GM19099 (cell line): Measurements from ENCODE around the gene NR2F1-AS1.

Experiments used
- POLR2A ChIP-seq: IDR thresholded peaks from 3 replicates; pipeline ENCODE4 v1.6.1; 2011; ENCODE audit warnings: low read depth; ENCODE audit not compliant: insufficient read length; ENCODE audit errors: extremely low read depth

The NR2F1-AS1 gene

DNA sequence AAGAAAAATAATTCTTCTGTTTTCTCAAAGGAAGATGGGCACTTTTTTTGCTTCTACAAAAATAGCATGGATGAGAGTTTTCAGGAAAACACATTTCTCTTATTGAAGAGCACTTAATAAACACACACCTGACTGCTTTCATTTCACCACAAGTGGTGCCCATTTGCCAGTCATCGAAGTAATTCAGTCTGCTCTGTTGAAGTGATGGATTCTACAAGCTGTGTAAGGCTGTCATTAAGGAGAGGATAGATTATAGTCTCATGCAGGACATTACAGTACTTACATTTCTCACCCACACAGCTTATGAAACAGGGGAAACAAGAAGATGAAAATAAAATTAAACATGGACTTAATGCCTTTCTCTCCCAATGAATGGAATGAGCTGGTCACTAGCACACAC lies 165.2 kb downstream of the NR2F1-AS1 start:
- TF ChIP-seq POLR2A = no peak

DNA sequence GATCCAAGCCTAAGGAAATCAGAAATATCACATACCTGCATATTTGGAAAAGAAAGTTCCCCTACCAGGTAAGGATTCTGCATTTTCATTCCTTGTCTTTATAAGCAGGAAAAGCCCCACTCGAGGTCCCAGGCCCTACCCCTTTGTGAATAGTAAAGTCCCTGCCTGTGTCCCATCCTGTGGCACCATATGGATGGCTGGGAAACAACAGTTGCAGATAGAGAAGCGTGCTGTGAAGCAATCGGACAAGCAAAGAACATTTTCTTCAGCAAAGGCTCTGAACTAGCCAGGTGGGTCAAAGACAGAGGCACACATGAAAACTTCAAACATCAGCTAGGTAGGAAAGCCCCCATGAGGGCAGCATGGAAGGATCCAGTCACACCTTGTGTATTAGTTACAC lies 169.3 kb downstream of the NR2F1-AS1 start:
- no peak for TF ChIP-seq POLR2A

DNA sequence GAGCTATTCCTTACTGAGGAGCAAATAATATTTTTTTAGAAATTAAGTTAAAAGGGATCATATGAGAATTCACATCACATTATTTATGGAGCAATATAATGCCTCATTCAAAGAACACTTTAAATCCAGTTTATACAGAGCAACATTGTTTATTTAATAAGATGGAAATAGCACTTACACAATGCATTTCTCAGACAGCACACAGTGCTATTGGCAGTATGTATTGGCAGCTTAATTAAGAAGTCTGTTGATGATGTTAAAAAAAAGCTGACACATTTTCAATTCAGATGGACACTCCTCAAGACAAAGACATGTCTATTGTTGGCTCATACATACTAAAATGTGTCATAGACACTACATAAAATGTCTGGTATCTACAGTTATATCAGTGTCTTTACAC lies 171.3 kb downstream of the NR2F1-AS1 start:
- no peak for TF ChIP-seq POLR2A

DNA sequence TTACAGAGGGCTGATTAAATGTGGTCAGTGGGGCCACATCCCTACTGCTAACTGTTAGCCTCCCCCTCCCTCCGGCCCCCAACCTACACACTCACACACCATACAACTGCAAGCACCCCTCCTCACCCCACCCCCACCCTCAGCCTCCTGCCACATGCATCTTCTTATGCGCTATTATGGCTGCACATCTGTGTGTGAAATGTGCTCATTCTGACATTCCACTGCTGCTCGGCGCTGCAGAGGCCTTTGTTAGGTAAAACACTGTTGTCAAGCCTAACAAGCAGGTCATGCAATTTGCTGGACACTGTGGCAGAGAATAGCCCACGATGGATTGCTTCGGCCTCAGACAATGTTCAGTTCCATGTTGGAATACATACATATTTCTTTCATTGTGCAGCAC lies 173.6 kb downstream of the NR2F1-AS1 start:
- no peak for TF ChIP-seq POLR2A

DNA sequence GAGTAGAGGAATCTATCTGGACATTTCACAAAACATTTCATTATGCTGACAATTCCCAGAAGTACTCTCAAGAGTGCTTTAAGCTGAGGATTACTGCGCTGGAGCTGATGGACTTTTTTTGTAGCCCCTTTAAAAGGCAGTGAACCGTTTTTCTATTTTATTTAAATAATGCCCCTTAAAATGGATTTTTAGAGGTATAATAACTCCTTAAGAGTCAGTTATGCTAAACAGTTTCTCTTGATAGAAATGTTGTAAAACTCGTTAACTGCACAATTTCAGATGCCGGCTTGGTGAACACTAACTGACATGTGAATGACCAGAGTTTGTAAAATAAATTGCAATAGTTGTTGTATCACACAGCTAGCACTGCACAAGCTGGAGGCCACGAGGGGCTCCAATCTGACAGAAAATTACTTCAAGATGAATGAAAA lies 174.0 kb downstream of the NR2F1-AS1 start:
- no peak for TF ChIP-seq POLR2A

DNA sequence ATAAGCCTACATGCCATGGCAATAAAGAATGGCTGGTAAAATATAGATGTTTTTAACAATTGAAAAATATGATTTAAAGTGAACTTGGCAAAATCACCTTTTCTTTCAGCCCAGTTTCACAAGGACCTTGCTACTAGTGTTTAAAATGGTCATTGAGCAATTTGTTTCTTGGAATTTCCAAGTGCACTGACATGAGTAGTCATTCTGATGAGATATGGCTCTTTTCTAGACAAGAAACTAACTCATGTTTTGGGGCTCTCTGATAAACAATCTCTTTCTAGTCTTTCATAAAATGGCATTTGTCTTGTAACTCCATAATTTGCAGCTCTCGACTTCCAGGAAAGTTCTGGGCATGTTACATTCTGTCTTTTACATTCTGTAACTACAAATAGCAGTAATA lies 176.8 kb downstream of the NR2F1-AS1 start:
- TF ChIP-seq POLR2A = no peak

DNA sequence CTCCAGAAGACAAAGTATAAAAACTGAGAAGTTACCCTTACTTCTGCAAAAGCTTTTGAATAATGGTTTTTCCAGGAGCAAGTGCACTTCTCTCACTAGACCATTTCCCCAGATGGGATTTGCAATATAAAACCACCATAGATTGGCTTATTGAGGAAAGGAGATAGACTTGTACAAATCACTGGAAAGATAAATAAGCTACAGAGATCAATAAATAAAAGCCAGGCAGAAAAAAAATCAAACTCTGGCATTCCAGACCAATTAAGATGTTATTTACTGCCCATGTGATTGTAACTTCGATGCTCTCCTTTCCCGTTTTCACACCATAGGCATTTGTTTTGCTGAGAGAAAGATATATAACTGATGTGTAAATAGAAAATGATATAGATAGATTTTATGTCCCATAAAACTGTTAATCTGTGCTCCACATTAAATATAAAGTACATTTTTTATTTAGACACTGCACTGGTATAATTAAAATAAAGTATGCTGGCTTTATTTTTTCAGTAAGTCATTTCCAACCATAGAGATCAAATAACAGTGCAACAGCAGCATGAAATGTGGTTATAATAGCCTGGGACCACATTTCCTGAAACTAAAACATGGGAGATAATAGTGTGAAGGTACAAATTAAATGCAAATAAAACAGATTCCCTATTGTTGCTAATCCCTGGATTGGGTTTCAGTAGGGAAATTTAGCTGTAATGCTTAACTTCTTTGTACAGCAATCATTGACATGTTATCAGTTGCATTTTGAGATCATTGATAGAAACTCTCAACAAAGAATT lies 177.7 kb downstream of the NR2F1-AS1 start:
- no peak for TF ChIP-seq POLR2A

DNA sequence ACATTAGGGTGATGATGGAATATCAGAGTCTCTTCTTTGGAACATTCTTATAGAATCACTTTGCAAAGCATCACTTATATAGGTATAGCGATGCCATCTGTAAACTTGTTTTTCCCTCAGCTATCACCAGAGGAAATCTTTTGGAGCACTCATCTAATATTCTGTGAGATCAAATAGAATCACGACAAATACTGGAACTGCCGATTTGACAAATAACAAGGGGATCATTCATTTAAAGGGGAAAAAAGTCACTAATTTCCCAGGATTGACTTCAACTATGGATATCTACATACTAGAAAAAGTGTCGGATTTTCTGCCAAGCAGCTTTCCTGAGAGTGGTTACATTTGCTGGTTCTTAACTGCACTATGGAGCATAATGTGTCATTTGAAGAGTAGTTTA lies 178.6 kb downstream of the NR2F1-AS1 start:
- TF ChIP-seq POLR2A = no peak

DNA sequence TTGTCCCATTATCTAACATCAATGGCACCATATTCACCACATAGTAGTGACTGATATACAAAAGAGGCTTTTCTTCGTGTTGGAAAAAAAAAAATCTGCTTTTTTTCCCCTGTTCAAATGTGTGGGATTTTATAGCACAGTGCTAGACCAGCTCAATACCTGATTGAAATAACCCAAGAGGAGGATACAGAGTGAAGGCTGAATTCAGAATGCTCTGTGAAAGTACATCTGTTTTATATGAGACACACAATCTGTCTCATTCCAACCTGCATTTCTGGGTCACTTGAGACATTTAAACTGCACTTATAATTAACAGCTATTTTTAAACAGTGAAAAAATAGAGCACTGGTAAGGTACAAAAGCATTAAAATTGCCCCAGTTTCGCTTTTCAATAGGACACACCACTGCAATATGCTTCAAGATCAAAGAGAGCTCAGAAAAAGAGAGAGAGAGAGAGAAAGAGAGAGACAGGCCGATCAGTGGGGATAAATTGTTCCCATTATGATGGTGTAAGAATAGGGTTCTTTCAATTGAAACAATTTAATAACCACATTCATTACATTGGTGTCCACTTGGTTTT lies 179.3 kb downstream of the NR2F1-AS1 start:
- TF ChIP-seq POLR2A = no peak

DNA sequence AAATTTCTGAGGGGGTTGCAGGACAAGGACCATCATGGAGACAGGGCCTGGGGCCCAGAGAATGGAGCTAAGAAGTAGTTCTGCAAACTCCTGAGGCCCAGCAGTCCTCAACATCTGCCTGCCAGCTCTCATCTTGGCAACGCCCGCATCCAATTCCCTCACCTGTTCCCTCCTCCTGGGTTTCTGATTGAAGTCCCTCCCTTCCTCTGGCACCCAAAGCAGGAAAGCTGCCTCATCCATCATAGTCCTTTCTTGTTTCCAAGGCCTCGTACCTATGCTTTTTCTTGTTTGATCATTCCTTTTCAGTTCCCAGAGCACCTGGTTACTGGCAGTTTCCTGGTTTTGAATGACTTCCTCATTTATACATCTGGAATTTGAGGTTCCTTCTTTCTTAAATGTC lies 181.3 kb downstream of the NR2F1-AS1 start:
- no peak for TF ChIP-seq POLR2A

DNA sequence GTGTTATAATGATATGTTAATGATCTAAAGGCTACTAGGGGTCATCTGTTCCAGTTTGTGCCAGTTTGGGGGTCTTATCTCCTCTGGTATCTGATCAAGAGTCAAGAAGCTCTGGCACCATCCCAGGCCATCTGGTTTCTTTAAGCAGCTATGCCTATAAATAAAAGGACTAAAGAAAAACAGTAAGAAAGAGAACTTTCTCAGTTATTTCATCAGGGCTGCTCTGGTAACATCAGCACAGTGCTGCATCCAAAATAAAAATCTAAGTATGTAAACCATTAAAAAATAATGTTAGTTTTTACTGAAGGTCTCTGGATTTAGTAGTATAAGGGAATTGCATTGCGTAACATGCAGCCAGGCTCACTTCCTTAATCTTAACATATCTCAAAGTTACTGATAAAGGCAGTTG lies 185.0 kb downstream of the NR2F1-AS1 start:
- no peak for TF ChIP-seq POLR2A

DNA sequence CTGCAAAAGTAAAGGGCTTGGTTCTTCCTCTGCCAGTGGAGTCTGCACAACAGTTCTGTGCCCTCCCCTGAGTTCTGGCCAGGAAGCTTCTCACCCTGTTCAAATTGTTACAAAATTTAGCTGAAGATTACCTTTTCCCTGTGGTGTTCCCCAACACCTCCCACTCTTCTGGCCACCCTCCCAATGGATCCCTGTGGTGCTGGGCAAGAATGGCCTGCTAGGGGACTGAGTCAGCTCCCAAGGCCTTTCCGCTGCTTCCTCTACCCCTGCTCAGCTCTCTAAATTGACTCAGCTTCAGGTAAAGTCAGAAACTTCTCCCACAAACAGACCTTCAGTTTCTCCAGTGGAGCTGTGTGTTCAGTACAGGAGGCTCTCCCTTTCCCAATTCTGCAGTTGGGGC lies 186.0 kb downstream of the NR2F1-AS1 start:
- TF ChIP-seq POLR2A = no peak

DNA sequence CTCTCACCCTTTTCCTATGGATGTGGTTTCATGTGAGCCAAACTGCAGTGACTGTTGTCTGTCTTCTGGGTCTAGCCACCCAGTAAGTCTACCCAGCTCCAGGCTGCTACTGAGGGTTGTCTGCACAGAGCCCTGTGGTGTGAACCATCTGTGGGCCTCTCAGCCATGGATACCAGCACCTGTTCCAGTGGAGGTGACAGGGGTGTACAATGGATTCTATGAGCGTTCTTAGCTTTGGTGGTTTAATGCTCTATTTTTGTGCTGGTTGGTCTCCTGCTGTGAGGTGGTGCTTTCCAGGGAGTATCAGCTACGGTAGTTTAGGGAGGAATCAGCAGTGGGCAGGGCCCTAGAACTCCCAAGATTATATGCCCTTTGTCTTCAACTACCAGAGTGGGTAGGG lies 186.7 kb downstream of the NR2F1-AS1 start:
- no peak for TF ChIP-seq POLR2A

DNA sequence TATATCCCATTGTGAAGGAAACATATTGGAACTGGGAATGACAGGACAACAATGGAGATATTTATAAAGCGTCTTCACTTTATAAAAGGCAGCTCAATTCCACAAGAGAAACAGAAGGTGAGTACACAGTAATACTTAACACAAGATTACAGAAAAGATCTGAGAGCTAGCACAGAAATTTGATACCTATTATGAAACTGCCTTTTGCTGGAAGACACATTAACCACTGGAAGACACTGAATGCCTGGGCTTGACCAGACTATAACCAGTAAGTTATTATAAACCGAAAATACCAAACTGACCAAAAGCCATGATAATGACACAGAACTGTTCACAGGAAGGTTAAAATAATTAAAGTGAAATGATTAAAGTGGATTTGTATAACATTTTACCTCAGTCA lies 195.4 kb downstream of the NR2F1-AS1 start:
- no peak for TF ChIP-seq POLR2A

DNA sequence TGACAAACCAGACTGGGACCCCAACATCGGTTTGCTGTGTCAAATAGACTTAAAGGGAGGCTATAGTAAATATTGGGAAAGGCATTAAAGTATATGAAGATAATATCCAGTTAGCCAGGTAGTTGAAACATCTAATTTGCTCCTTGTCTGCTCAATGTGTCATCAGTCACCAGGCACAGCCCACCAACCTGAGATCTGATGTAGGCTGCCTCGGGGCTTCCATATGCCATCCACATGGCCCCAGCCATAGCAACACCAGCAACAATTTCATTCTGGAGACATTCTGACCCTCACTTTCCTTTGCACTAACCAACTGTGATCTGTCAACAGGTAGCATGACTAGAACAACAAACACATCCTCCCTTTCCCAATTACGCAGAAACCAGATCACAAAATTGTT lies 196.0 kb downstream of the NR2F1-AS1 start:
- TF ChIP-seq POLR2A = no peak

DNA sequence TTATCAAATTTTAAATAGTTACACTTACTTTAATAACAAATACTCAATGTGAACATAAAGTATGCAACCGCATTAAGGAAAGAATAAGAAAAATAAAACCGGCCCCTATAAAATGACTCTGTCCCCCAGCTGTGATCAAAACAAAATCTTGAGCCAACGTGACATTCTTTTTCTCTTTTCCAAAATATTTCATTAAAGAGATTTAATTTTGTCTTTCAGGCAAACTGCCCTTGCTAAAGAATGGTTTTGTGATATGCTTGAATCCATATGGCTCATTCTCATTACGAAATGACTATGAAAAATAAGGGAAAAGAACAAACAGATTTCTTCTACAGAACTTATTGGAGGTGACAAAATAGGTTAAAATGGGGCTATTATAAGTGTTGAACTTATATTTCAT lies 197.0 kb downstream of the NR2F1-AS1 start:
- no peak for TF ChIP-seq POLR2A
